Measurements from ENCODE around the gene ANKUB1.
A peak's percentile ranks its signal among the peaks of the same experiment; 100 is the strongest.

The ANKUB1 gene

DNA sequence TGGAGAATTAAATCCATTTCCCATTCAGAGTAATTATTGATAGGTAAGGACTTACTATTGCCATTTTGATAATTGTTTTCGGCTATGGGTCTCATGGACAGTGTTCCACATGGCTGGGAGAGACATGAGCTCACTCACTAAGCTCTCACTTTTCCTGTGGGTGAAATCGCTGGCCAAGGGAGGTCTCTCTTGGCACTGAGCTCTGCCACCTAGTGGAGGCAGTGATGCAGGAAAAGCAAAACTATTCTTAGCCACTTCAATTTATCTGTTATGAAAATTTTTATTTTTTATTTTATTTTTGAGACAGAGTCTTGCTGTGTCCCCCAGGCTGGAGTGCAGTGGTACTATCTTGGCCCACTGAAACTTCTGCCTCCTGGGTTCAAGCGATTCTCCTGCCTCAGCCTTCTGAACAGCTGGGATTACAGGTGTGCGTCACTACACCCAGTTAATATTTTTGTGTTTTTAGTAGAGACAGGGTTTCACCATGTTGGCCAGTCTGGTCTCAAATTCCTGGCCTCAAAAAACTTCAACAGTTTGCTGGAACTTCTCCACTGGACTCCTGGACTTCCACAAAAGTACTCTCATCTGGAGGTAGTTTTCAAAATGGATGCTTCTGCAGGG lies 16.0 kb upstream of the ANKUB1 start:
- TF ChIP-seq, protein P1, sequence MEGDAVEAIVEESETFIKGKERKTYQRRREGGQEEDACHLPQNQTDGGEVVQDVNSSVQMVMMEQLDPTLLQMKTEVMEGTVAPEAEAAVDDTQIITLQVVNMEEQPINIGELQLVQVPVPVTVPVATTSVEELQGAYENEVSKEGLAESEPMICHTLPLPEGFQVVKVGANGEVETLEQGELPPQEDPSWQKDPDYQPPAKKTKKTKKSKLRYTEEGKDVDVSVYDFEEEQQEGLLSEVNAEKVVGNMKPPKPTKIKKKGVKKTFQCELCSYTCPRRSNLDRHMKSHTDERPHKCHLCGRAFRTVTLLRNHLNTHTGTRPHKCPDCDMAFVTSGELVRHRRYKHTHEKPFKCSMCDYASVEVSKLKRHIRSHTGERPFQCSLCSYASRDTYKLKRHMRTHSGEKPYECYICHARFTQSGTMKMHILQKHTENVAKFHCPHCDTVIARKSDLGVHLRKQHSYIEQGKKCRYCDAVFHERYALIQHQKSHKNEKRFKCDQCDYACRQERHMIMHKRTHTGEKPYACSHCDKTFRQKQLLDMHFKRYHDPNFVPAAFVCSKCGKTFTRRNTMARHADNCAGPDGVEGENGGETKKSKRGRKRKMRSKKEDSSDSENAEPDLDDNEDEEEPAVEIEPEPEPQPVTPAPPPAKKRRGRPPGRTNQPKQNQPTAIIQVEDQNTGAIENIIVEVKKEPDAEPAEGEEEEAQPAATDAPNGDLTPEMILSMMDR (IDR thresholded peaks at IDR 0.05; ENCODE audit: insufficient read depth, missing control alignments): peak; percentile 87
- FAIRE-seq (no peak), DNase-seq (ENCODE audit: insufficient read length, low spot score) (no peak)

GRCh38 chr3:149806171-149806778 lies 13.9 kb upstream of the ANKUB1 start:
- no peak for FAIRE-seq
- TF ChIP-seq, protein P1 (IDR thresholded peaks at IDR 0.05; ENCODE audit: insufficient read depth, missing control alignments): no peak
- DNase-seq (ENCODE audit: insufficient read length, low spot score): no peak

GRCh38 chr3:149801639-149802038 lies 9.3 kb upstream of the ANKUB1 start:
- TF ChIP-seq, protein P1 (IDR thresholded peaks at IDR 0.05; ENCODE audit: insufficient read depth, missing control alignments): no peak
- DNase-seq (ENCODE audit: insufficient read length, low spot score): no peak
- no peak for FAIRE-seq

GRCh38 chr3:149801195-149801594 lies 8.8 kb upstream of the ANKUB1 start:
- DNase-seq (ENCODE audit: insufficient read length, low spot score) (no peak), FAIRE-seq (no peak)
- TF ChIP-seq, protein P1 (IDR thresholded peaks at IDR 0.05; ENCODE audit: insufficient read depth, missing control alignments): no peak

DNA sequence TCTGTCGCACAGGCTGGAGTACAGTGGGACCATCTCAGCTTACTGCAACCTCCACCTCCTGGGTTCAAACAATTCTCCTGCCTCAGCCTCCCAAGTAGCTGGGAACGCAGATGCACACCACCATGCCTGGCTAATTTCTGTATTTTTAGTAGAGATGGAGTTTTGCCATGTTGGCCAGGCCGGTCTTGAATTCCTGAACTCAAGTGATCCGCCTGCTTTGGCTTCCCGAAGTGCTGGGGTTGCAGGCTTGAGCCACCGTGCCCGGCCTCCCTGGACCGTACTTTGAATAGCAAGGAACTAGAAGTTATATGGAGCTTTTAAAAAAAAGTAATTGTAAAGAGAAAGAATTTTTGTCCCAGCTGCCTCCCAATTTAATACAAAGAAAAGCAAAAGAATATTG lies 8.3 kb upstream of the ANKUB1 start:
- FAIRE-seq: no peak
- no peak for DNase-seq (ENCODE audit: insufficient read length, low spot score)
- TF ChIP-seq, protein P1 (IDR thresholded peaks at IDR 0.05; ENCODE audit: insufficient read depth, missing control alignments): no peak

- FAIRE-seq (no peak), DNase-seq (ENCODE audit: insufficient read length, low spot score) (no peak)
These were observed 3.7 kb upstream of the ANKUB1 start for GRCh38 chr3:149796026-149796425.

GRCh38 chr3:149790698-149791097 lies 1.7 kb downstream of the ANKUB1 start:
- no peak for FAIRE-seq
- TF ChIP-seq, protein P1 (IDR thresholded peaks at IDR 0.05; ENCODE audit: insufficient read depth, missing control alignments): no peak
- no peak for DNase-seq (ENCODE audit: insufficient read length, low spot score)

More at GRCh38 chr3:149796026-149796425, 3.7 kb upstream of the ANKUB1 start:
- TF ChIP-seq, protein P1 (IDR thresholded peaks at IDR 0.05; ENCODE audit: insufficient read depth, missing control alignments): no peak
